CD4-positive, alpha-beta T cell treated with Interferon alpha-2 for 1 hour (primary cell): ENCODE measurements around the gene INPPL1.

Experiments used
- DNase-seq, 2 donors: peaks; one replicate each; pipeline ENCODE4 v3.0.0-alpha.2; 2020 to 2022

Gene INPPL1

DNA sequence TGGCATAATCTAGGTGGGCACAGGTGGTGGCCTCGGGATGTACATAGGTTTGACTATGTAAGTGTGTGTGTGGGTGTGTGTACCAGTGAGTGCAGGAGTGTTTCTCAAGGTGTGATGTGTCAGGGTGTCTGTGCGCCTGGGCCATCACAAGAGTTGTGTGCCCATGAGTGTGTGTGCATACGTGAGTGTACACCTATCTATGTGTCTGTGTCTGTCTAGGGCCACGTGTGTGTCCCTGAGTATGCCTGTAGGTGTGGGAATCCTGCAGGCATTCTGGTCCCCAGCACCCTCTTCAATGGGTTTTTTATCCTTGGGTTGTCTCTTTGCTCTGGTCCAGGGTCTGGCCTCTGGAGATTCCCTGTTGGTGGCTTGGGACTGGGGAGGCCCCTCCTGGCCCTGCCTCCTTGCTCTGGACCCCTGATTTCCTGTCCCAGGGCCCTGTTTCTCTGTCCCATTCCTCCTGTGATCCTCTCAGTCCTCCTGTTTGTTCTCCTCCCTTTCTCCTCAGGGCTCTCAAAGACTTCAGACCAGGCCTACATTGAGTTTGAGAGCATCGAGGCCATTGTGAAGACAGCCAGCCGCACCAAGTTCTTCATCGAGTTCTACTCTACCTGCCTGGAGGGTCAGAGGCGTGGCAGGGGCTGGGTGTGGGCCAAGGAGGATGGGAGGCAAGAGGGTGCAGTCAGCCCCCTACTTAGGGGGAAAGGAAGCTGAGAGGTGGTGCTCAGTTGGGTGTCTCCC is 9.4 kb downstream of the INPPL1 start:
- DNase-seq: no peak

DNA sequence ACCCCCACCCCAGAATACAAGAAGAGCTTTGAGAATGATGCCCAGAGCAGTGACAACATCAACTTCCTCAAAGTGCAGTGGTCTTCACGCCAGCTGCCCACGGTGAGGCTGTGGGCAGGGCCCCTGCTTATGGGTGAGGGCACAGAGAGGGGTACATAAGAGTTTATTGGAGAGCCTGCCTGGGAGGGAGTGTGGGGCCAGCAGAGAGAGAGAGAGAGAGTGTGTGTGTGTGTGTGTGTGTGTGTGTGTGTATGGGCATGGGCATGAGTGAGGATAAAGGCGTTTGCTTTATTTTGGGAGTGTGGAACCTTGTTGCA is 9.9 kb downstream of the INPPL1 start:
- DNase-seq: no peak

DNA sequence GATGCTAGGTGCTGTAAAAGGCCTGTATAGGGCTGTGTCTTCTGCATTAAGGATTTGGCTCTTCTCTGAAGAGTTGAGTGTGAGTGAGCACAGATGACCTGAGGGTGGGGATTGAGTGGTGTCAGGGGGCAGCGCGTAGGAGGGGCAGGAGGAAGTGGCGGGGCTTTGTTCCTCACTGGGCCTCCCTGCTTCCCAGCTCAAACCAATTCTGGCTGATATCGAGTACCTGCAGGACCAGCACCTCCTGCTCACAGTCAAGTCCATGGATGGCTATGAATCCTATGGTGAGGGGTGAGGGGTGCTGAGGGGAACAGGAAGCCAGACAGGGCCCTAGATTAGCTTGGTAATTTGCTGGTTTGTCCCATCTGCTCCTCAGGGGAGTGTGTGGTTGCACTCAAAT is 10.4 kb downstream of the INPPL1 start:
- DNase-seq: no peak

DNA sequence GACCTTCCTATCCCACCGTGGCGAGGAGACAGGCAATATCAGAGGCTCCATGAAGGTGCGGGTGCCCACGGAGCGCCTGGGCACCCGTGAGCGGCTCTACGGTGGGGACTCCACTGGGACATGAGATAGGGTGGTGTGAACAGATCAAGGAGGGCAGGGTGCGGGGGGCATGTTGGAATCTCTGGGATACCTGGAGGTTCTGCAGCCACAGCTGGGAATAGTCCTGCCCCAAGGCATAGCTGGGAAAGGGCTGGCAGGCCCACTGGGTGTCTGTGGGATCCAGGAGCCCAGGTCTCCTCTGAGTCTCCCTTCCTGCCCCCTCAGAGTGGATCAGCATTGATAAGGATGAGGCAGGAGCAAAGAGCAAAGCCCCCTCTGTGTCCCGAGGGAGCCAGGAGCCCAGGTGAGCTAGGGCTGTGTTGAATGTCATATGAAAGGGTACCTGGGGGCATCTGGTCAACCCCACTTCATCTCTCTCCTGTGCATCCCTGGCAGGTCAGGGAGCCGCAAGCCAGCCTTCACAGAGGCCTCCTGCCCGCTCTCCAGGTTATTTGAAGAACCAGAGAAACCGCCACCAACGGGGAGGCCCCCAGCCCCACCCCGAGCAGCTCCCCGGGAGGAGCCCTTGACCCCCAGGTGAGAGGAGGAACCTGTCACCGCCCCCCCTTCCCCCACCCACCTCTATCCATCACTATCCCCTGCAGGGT is 10.9 kb downstream of the INPPL1 start:
- DNase-seq: no peak

DNA sequence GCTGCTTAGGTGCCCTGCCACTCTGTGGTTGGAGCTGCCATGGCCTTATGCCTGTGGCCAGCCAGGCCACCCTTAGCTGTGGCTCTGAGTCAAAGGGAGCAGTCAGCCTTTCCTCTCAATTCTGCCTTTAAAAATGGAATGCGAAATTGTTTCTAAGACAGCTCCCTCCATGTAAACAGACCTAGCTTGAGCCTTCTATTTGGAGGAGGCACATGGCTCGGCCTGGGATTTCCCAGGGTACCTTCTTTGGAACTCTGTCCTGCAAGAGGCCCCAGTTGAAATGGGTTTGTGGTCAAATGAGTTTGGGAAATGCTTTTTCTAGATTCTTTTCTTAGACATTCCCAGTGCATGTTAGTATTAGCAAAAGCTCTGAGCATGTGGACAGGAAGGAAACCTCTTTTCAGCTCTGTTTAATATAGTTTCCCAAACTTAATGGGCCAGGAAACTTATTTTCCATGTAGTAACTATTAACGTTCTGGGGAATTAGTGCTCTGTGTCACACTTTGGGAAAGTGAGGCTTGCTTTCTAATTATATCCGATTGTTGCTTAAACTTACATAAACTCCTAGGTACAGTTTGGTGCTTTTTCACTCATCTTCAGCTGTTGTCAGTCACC is 11.6 kb downstream of the INPPL1 start:
- DNase-seq: no peak

DNA sequence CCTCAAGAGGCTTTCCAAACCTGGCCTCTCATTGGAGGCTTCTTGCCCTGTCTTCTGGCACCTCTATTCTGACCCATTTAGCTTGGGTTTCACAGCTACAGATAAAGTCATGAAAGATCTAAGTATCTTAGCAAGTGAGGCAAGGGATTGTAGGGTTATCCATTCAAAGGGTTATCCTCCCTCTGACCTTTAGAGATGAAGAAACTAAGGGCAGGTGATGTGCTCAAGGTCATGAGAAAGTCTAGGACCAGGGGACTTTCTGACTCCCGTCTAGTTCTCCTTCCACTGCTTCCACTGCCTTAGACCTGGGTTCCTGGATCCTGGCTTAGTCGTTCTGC is 12.2 kb downstream of the INPPL1 start:
- DNase-seq: no peak

DNA sequence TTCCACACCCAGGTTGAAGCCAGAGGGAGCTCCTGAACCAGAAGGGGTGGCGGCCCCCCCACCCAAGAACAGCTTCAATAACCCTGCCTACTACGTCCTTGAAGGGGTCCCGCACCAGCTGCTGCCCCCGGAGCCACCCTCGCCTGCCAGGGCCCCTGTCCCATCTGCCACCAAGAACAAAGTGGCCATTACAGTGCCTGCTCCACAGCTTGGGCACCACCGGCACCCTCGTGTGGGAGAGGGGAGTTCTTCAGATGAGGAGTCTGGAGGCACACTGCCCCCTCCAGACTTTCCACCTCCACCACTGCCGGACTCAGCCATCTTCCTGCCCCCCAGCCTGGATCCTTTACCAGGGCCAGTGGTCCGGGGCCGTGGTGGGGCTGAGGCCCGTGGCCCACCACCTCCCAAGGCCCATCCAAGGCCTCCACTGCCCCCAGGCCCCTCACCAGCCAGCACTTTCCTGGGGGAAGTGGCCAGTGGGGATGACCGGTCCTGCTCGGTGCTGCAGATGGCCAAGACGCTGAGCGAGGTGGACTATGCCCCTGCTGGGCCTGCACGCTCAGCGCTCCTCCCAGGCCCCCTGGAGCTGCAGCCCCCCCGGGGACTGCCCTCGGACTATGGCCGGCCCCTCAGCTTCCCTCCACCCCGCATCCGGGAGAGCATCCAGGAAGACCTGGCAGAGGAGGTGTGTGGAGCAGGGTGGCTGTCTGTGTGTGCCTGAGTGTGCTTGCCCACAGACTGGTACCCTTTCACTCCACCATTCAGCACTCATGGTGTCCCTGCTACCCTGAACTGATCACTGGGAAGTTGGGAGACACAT is 12.8 kb downstream of the INPPL1 start:
- DNase-seq: no peak

DNA sequence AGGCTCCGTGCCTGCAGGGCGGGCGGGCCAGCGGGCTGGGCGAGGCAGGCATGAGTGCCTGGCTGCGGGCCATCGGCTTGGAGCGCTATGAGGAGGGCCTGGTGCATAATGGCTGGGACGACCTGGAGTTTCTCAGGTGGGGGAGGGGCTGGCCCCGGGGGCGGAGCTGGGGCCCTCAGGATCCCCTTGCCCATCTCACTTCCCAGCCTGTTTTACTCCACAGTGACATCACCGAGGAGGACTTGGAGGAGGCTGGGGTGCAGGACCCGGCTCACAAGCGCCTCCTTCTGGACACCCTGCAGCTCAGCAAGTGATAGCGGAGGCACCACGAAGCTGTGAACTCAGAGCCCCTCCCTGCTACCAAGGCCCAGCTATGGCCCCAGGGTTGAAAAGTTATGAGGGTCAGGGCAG is 13.5 kb downstream of the INPPL1 start:
- DNase-seq: peak; percentile 52 to 61

DNA sequence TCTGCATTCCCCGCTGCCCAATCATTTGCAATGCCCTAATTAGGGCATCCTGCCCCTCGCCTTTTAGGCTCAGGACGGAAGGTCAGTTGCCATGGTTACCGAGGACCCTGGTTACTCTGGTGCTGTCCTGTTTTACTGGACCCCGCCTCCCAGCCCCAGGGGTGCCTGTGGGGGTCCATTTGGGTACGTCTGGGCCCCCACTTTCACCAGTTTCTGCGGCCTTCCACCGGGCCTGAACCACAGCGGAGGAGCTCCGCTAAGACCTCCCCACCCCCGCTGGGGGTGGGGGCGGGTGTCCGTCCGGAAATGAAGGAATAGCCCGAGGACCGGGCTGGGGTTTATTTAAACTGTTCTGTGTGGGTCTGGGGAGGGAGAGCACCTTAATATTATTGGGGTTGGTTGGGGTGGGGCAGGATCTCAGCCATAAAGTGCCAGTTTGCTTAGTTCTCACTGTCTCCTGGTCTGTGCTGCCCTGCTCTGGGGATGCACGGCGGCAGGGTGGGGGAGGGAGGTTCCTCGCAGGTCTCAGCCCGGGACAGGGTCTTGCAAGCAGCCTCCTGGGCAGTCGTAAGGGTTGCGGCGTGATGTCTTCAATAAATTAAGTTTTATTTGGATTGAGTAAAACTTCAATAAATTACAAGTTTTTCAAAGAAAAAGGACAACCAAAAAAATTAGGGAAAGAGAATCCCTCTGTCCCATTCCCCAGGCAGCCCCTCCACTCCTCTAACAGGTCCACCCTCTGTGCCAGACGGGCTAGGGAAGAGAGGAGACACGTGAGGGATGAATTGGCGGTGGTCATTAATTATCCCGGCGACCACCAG is 14.1 kb downstream of the INPPL1 start:
- no peak for DNase-seq

DNA sequence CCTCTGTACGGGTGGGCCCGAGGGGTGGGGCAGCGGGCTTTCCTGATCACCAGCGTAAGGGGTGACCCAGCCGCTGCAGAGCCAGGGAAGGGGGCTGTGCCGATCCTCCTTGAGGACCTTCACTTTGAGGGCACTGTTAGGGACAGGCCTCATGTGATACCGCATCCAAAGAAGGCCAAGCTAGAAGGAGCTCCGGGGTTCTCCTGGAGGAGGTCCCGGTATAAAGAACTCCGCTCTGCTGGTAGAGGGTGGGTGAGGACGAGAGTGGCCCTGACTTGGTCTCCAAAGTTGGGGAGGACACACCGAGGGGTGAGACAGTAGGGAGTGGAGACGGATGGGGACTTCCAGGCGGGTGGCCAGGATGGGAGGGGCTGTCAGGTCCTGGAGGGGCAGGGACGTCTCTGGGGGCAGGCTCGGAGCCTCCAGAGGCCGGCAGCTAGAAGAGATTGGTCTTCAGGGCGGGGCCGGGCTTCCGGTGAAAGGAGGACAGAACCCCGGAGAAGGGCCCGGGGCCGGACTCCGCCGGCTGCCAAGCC is 14.8 kb downstream of the INPPL1 start:
- DNase-seq: no peak

DNA sequence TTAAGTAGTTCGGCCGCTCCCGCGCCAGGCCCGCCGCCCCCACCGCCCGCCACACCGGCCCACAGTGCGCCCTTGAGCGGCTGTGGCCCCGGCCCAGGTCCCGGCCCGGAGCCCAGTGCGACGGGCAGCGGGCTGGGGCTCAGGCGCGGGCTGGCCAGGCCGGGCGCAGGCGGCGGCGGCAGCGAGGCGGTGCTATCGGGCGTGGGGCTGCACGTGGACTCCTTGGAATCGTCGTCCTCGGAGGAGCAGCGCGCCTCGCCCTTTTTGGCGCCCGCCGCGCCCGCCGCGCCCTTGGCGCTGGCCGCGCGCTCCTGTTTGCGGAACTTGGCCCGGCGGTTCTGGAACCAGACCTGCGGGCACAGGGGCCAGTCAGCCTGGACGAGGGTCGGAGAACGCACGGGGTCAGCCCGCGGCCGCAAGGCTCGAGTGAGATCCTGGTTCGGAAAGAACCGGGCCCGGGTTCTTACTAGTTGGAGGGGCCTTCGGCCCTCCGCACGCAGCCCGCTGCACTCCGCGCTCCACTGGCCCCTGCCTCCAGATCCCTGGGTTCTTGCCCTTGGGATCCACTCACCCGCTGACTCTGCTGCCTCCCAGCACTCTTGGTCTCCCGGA is 15.4 kb downstream of the INPPL1 start:
- DNase-seq: no peak

DNA sequence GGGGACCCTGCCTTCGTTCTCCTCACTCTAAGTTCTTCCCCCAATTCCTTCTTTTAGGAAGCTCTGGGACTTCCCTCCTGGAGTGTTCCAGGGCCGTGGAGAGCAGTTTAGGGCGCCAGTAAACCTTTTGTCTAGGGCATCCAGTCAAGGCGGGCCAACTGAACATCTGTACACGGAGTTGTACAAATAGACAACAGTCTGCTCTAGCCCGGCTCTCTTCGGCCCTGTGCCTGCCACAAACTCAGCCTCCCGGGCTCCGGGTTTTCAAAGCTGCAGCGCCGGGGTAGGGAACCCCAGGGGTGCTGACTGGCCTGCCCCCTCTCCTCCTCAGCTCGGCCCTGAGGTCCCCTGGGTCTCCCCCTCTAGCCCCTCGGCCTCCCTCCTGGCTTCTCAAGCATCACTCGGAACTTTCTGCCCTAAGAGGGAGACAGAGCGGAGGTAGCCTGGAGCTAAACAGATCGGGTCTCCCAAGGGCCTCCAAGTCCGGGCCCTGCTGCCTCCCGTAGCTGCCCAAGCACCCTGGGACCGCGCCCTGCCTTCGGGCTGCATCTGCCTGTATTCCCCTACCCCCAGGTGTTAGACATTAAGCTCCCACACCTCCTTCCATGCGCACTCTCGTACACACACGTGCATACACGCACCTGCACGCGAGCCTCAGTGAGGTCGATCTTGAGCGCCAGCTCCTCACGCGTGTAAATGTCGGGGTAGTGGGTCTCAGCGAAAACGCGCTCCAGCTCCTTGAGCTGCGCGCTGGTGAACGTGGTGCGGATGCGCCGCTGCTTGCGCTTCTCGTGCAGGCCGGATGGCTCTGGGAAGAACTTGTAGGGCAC is 16.1 kb downstream of the INPPL1 start:
- no peak for DNase-seq

DNA sequence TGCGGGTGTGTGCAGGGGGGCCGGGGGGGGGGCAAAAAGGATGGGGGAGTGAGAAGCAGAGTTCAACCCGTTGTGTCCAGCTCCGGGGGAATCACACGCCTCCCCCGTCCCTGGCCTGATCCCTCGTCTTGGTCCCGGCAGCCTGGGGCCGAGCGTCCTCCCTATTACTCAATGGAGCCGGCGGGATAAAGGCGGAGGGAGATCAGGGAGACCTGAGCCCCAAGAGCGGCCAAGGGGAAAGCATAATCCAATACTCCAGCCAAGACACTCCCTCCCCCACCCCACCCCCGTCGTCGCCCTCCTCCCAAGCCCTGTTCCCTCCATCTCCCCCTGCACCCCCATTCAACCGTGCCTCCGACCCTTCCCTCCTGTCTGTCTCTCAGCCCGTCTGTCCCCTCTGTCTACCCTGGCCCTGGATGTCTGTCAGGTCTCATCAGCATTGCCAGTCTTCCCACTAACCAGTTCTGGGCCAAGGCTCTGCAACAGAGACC is 16.8 kb downstream of the INPPL1 start:
- DNase-seq: no peak

DNA sequence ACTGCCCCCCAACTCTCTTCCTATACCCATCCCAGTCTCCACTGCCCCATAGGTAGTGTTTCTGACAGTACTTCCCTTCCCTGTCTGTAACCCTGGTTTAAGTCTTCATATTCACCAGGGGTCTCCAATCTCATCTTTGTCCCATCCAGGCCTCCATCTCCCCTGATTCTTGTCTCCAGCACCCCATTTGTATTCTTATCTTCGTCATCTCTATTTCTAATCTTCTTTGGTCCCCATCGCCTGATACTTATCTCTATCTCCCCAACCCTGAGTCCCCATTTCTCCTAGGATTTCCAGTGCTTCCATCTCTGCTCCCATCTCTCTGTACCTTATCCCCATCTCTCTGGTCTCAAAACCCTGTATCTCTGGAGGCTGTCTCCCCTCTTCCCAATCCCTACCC is 17.6 kb downstream of the INPPL1 start:
- DNase-seq: no peak

DNA sequence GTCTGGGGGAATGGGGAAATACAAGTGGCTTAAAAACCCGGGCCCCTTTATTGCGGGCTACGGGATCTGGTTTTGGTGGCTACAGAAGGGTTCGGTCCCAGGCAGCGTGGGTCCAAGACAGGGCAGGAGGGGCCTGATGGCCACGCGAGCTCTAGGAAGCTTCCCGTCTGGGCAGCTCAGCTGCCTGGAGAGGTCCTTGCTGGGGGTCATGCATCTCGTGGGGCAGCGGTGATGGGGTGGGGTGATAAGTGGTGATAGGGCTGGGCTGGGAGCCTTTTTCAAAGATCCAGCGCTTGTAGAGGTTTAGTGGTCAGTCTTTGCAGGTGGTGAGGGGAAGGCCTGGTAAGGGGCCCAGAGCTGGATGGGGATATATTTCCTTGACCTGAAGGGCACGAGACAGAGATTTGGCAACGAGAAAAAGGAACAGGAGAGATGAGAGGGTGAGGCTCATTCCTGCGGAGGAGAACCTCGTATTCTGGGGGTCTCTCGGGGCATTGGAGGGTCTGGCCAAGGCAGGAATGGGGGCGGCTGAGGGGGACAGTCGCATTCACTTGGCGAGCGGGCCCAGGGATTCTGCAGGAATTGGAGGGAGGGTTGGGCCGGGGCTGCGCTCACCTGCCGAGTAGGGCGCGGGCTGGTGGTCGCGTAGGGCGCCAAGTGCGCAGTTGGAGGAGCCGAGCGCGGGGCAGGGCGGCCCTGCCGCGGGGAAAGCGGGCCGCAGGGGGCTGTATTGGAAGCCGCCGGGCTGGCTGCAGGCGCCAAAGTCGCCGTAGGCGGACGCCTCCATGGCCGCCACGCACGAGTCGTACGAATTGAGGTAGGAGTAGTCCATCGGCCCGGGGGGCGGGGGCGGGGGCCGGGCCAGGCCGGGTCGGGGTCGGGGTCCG is 18.8 kb downstream of the INPPL1 start:
- no peak for DNase-seq

DNA sequence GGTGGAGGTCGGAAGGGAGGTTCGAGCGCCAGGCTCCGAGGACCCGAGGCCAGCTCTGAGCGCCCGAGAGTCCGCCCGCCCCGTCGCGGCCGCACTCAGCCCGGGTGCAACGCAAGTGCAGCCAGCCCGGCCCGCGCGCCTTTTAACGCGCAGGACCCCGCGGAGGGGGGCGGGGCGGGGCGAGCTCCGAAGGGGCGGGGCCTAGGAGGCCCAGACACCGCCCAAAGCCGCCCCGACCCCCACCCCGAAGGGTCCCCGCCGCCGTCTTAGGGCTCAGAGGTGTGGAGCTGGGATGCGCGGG is 19.4 kb downstream of the INPPL1 start, which contains the start of gene PHOX2A:
Gene PHOX2A, minus strand, starts transcription at position 117 of the 301 bp plus-strand sequence. CDS start 172 bp downstream, outside the sequence.
- no peak for DNase-seq

DNA sequence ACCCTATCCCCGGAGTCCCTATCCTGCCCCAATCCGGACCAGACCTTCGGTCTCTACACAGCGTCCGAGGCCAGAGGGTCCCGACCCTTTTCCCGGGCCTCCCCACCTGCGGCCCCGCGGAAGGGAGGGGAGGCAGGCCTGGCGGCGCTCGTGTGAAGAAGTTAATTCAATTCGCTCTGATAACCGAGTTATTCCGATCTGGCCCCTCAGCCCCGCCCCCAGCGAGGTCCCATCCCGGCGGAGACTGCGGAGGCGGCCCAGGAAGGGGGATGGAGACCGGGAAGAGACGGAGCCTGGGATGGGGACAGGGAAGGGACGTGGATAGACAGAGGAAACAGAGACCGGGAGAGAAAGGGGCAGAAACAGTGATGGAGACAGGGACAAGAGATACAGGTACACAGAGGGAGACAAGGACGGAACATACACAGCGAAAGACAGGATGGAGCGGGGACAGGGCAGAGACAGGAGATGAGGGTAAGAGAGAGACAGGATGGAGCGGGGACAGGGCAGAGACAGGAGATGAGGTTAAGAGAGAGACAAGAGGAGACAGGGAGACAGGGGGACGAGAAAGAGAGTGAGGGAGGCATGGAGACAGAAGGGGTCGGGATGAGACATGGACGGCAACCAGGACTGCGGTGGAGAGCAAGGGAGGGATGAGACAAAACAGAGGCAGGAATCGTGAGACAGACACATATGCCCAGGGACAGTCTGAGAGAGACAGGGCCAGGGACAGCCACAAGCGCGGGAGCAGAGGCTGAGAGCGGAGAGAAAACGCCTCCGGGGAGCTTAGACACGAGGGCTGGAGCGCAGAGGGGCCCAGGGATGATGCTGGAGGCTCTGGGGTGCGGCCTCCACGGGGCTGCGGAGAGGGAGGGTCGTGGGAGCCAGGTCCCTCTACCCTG is 20.0 kb downstream of the INPPL1 start:
- DNase-seq: no peak

DNA sequence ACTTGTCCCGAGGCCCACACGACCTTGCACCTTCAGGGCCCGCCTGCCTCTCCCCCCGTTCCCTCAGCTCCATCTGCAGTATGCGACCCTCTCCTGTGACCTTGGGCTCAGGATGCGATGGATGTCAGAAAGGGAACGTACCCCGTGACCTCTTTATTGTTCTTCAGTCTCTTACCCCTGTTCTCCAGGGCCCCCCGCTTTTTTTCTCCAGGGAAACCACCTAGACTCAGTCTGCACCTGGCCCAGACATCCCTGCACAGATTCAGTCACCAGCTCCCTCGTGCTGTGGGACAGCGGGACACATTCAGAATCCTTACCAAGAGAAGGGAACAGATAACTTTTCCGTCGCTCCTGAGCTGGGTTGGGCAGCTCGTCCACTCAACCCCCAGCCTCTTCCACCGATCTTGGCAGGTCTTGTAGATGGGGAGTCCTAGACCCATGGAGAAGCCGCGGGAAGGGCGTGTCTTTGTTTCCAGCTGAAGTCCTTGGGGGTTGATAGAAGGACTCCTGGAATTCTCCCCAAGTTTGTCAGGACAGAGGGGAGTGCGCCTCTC is 20.8 kb downstream of the INPPL1 start:
- no peak for DNase-seq
